A673 (cell line): ENCODE data around the gene JMJD7. TPM values are rescaled to one million over a fixed set of nuclear protein-coding genes. Genes with fewer than 3 reads are reported as not detected.

ENCODE experiments used
- BruUV-seq: library from RNA; stranded (reverse); fragments of 400-500 nt; replicated peaks from 2 replicates; lab custom pipeline; 2021; lab: Mats Ljungman, UMichigan
- CTCF ChIA-PET: fragments of 300-600 bp; sonication (Branson Sonifier 250); formaldehyde crosslinking; loops from one replicate; lab custom pipeline; 2022; ENCODE audit warnings: antibody characterized with exemption; lab: Charles Lee
- POLR2A ChIA-PET: fragments of 300-600 bp; sonication (Branson Sonifier 250); formaldehyde crosslinking; loops from one replicate; lab custom pipeline; 2022; ENCODE audit warnings: antibody characterized with exemption; ENCODE audit not compliant: low non-redundant PET; lab: Charles Lee
- DNase-seq: peaks from one replicate; pipeline ENCODE4 v3.0.0-alpha.2; 2015; ENCODE audit warnings: low spot score
- H3K27ac ChIP-seq: fragments of 200-600 bp; sonication (generic); 2 replicates; pipeline ENCODE4 v1.5.1; 2016; ENCODE audit warnings: mixed run types, low read depth, mild to moderate bottlenecking, mixed read lengths, antibody characterized with exemption, low read length; ENCODE audit not compliant: poor library complexity, severe bottlenecking
- H3K27me3 ChIP-seq: fragments of 200-600 bp; sonication (generic); replicated peaks from 2 replicates; pipeline ENCODE4 v1.6.1; 2017; ENCODE audit warnings: mixed run types, low read depth, mild to moderate bottlenecking, mixed read lengths, antibody characterized with exemption, low read length; ENCODE audit not compliant: insufficient read depth, poor library complexity
- H3K36me3 ChIP-seq: fragments of 200-600 bp; sonication (generic); 2 replicates; pipeline ENCODE4 v1.6.1; 2016; ENCODE audit warnings: mixed run types, mild to moderate bottlenecking, mixed read lengths, antibody characterized with exemption, low read length; ENCODE audit not compliant: insufficient read depth, poor library complexity, severe bottlenecking
- H3K4me1 ChIP-seq: fragments of 200-600 bp; sonication (generic); 2 replicates; pipeline ENCODE4 v1.6.1; 2017; ENCODE audit warnings: mixed run types, mild to moderate bottlenecking, mixed read lengths, antibody characterized with exemption, low read length; ENCODE audit not compliant: insufficient read depth, poor library complexity, severe bottlenecking
- H3K4me3 ChIP-seq: fragments of 200-600 bp; sonication (generic); 2 replicates; pipeline ENCODE4 v1.5.1; 2016; ENCODE audit warnings: low read depth, mixed run types, mild to moderate bottlenecking, mixed read lengths, low read length; ENCODE audit not compliant: poor library complexity, severe bottlenecking
- H3K9me3 ChIP-seq: fragments of 200-600 bp; sonication (generic); 2 replicates; pipeline ENCODE4 v1.6.1; 2016; ENCODE audit warnings: mixed run types, low read depth, mild to moderate bottlenecking, mixed read lengths, antibody characterized with exemption, low read length; ENCODE audit not compliant: poor library complexity, severe bottlenecking
- EZH2 ChIP-seq: fragments of 200-600 bp; sonication (generic); IDR thresholded peaks from 2 replicates; pipeline ENCODE4 v1.6.1; 2017; ENCODE audit warnings: borderline replicate concordance, low read depth, mild to moderate bottlenecking, mixed read lengths, antibody characterized with exemption, low read length; ENCODE audit not compliant: poor library complexity, severe bottlenecking
- intact Hi-C: fragments of 100-400 bp; cut with micrococcal nuclease; formaldehyde crosslinking; loops from one replicate; pipeline ENCODE4 v1.10.0; 2022; ENCODE audit not compliant: unreplicated experiment
- total RNA-seq: library from RNA; stranded (reverse); gene quantifications from 2 replicates; pipeline ENCODE4 v1.2.3, GENCODE V29; 2021
- TF ChIP-seq, protein P1 (sequence below): fragments of 300-800, 200-600 bp; sonication (generic); conservative IDR thresholded peaks from 2 replicates; pipeline ENCODE4 v1.5.1; 2017; ENCODE audit warnings: low read depth, mild to moderate bottlenecking, antibody characterized with exemption, low read length, moderate library complexity, mixed read lengths

The JMJD7 gene
- total RNA-seq, 1 experiment from 2014 or later, result 18.8 TPM

DNA sequence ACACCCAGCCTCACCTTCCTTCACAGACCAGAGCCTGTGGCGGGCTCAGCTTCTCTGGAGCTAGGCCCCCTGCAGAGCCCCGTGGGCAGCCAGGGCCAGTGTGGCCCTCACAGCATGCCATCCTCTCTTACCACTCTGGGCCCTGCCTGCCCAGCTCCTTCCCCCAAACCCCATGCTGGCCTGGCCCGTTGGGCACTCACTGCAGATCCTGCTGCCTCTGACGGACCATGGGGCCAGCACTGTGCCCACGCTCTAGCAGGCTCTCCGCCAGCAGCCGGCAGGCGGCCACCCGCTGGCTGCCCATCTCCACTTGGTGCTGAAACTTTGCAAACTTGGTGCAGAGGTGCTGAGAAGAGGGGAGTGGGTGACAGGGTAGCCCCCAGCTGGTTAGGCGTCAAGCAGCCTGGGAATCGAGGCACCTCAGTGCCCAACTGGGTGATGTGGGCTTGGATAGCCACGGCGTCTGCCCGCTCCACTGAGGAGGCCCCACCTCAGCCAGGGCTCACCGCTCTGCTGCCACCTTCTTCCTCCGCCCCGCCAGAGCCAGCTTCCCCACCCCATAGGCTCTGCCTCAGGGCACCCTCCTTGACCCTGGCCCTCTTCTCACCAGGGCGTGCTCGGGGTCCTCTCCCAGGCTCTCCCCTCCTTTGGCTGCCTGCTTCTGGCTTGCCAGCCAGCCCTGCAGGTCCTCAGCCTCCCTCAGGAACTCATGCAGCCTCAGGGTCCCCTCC is 43.4 kb downstream of the JMJD7 start:
- no TSS peak for BruUV-seq
- H3K36me3 ChIP-seq, result no peaks in the 10 kb centered on the region
- H3K9me3 ChIP-seq, result no peaks in the 10 kb centered on the region
- no peaks in the 10 kb centered on the region for H3K4me1 ChIP-seq
- no peak overlapping the region for H3K4me3 ChIP-seq
- CTCF ChIA-PET, result no interaction called here
- POLR2A ChIA-PET, result interaction anchor here (0.6 kb wide), 1 partner anchor 406 kb away, joined by 5 read pairs; no protein-coding TSS in a partner anchor
- no peak for DNase-seq
- no peak for TF ChIP-seq EZH2
- TF ChIP-seq, protein P1, sequence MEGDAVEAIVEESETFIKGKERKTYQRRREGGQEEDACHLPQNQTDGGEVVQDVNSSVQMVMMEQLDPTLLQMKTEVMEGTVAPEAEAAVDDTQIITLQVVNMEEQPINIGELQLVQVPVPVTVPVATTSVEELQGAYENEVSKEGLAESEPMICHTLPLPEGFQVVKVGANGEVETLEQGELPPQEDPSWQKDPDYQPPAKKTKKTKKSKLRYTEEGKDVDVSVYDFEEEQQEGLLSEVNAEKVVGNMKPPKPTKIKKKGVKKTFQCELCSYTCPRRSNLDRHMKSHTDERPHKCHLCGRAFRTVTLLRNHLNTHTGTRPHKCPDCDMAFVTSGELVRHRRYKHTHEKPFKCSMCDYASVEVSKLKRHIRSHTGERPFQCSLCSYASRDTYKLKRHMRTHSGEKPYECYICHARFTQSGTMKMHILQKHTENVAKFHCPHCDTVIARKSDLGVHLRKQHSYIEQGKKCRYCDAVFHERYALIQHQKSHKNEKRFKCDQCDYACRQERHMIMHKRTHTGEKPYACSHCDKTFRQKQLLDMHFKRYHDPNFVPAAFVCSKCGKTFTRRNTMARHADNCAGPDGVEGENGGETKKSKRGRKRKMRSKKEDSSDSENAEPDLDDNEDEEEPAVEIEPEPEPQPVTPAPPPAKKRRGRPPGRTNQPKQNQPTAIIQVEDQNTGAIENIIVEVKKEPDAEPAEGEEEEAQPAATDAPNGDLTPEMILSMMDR, result no peak
- no peak overlapping the region for H3K27ac ChIP-seq
- no peaks in the 10 kb centered on the region for H3K27me3 ChIP-seq
- intact Hi-C loops, result no loop called here

DNA sequence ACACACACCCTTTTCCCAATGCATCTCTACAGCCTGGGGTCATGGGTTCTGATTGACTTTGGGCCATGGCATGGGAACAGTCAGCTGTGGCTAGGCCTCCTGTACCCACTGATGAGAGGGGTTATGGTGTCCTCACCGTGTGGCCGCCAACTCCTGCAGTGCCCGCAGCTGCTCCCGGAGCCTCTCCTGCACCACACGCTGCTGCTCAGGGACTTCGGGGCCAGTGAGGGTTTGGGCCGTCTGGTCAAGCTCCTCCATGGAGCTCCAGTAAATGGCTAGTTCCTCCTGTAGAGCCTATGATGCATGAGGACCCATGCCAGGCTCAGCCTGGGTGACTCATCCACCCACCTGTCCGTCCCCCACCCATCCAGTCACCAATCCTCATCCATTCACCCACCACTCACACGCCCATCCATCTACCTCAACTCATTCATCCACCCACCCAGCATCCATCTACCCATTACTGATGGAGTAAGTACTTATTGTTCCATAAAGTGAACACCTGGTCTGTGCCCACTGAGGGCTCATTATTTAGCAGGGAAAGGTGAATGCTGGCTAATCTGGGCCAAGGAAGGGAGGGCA is 44.4 kb downstream of the JMJD7 start:
- CTCF ChIA-PET, result no interaction called here

DNA sequence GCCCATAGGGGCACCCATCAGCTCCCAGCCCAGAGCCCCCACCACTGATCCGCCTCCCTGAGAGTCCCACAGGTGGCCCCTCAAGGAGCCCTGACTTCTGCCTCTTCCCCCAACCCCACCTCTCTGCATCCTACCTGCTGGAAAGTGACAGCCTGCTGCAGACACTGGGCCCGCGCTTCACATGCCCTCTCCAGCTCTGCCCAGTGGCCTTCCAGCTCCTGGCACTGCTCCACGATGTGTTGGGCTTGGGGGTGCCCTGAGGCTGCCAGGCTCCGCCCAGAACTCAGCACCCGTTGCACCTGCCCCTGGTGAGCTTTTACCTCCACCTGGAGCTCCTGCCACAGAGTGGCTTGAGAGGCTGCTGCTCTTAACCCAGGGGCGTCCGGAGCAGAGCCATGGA is 45.8 kb downstream of the JMJD7 start:
- no peaks in the 10 kb centered on the region for H3K4me1 ChIP-seq
- ChIA-PET CTCF (no interaction called here), POLR2A (no interaction called here)
- no peaks in the 10 kb centered on the region for H3K9me3 ChIP-seq
- no peak overlapping the region for H3K4me3 ChIP-seq
- no peak for TF ChIP-seq EZH2
- TF ChIP-seq, protein P1, result no peak
- no peak for DNase-seq
- H3K27me3 ChIP-seq, result no peaks in the 10 kb centered on the region
- intact Hi-C loops, result no loop called here
- no TSS peak for BruUV-seq
- no peak overlapping the region for H3K27ac ChIP-seq
- H3K36me3 ChIP-seq, result no peaks in the 10 kb centered on the region

More for the DNA sequence above, 44.4 kb downstream of the JMJD7 start:
- Histone ChIP-seq H3K27me3 (no peaks in the 10 kb centered on the region), H3K4me1 (no peaks in the 10 kb centered on the region), H3K4me3 (no peak overlapping the region), H3K27ac (no peak overlapping the region), H3K36me3 (no peaks in the 10 kb centered on the region), H3K9me3 (no peaks in the 10 kb centered on the region)
- intact Hi-C loops, result no loop called here
- no TSS peak for BruUV-seq
- TF ChIP-seq, protein P1, result no peak
- TF ChIP-seq EZH2, result no peak
- POLR2A ChIA-PET, result no interaction called here
- DNase-seq, result no peak
